Muscle layer of colon (tissue), 2 donors: ENCODE measurements around the gene TPSG1.
A peak's percentile ranks its signal among the peaks of the same experiment; 100 is the strongest.
"Not testable (repeated sequence)": the region's sequence is repeated elsewhere in the genome, so short reads cannot be mapped to it uniquely, and the experiment has no call there.

ENCODE experiments used
- H3K27ac ChIP-seq: one replicate; pipeline ENCODE4 v1.7.0; 2013; ENCODE audit warnings: low read depth, mild to moderate bottlenecking, low read length, moderate library complexity
- H3K27me3 ChIP-seq, 2 donors: one replicate each; pipeline ENCODE4 v1.7.0; 2013; ENCODE audit warnings: low read length in 2 of 2, mild to moderate bottlenecking in 2 of 2; ENCODE audit not compliant: insufficient read depth in 2 of 2, control insufficient read depth in 1 of 2
- H3K36me3 ChIP-seq: one replicate; pipeline ENCODE4 v1.7.0; 2013; ENCODE audit warnings: mild to moderate bottlenecking, low read length; ENCODE audit not compliant: insufficient read depth
- H3K4me1 ChIP-seq: one replicate; pipeline ENCODE4 v1.7.0; 2013; ENCODE audit warnings: mild to moderate bottlenecking, low read length; ENCODE audit not compliant: insufficient read depth
- H3K4me3 ChIP-seq, 2 donors: one replicate each; pipeline ENCODE4 v1.7.0; 2013; ENCODE audit warnings: low read length in 2 of 2, low read depth in 1 of 2, mild to moderate bottlenecking in 1 of 2, moderate library complexity in 1 of 2
- H3K9ac ChIP-seq: one replicate; pipeline ENCODE4 v1.7.0; 2013; ENCODE audit warnings: low read length
- H3K9me3 ChIP-seq: one replicate; pipeline ENCODE4 v1.7.0; 2013; ENCODE audit warnings: mild to moderate bottlenecking, low read length
- donor health status: abdominal sarcoma.
- donor health status: Adenocarcinoma of cecum.

The TPSG1 gene

DNA sequence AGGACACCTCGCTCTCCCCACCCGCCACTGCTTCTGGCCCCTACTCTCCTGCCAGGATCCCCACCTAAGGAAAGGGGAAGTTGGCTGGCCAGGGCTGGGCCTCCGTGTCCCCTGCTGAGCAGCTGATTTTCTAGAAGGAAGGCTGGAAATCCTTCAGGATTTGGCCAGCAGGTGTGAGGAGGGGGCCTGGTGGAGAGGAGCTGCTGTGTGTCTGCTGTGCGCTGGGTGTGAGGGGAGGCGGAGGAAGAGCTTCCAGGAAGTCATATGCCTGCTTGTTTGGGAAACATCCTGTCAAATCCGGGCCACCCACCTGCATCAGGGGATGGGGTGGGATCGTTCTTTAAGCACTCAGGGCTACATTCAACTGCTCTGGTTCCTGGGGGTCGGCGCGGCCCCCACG, 28.6 kb downstream of the TPSG1 start:
- H3K27me3 ChIP-seq, result no peaks in the 10 kb centered on the region
- H3K4me3 ChIP-seq, result no peak overlapping the region
- no peak overlapping the region for H3K27ac ChIP-seq
- no peaks in the 10 kb centered on the region for H3K9me3 ChIP-seq
- no peak overlapping the region for H3K9ac ChIP-seq
- H3K4me1 ChIP-seq, result peaks cover 25% of the 10 kb centered on the region
- peaks cover 8% of the 10 kb centered on the region for H3K36me3 ChIP-seq

DNA sequence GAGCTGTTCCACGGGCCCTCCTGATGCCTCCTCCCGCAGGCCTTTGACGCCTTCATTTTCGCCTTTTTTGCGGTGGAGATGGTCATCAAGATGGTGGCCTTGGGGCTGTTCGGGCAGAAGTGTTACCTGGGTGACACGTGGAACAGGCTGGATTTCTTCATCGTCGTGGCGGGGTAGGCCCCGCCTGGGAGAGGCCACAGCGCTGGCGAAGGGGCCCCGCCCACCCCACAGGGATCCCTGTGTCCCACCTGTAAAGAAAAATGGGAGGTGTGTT, 29.7 kb downstream of the TPSG1 start:
- Histone ChIP-seq H3K9me3 (no peaks in the 10 kb centered on the region), H3K4me3 (no peak overlapping the region), H3K4me1 (peaks cover 25% of the 10 kb centered on the region), H3K27me3 (no peaks in the 10 kb centered on the region), H3K27ac (no peak overlapping the region), H3K36me3 (peaks cover 4% of the 10 kb centered on the region), H3K9ac (no peak overlapping the region)

DNA sequence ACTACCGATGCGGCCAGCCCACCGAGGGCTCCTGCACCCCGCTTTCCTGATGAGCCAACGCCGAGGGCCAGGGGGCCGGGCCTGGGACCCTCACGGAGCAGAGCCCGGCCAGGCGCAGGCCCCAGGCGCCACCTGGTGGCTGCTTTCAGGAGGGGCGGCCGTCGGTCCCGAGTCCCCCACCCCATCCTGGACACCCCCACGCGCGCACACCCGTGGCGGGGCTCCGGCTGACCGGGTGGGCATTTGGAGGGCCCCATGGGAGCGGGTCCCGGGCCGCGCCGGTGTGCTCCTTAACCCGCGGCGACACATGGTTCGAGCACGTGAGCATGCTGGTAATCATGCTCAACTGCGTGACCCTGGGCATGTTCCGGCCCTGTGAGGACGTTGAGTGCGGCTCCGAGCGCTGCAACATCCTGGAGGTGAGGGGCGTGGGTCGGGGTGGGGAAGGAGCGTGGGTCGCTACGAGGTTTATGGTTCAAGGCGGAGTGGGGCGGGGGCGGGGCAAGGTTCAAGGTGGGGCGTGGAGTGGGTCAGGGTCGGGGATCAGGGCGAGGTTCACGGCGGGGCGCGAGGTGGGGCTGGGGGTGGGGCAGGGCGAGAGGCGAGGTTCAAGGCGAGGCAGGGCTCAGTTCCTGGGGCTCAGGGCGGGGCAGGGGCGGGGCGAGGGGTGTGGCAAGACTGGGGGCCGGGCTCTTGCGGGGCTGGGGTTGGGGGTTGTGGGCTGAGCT, 30.2 kb downstream of the TPSG1 start:
- H3K27ac ChIP-seq, result no peak overlapping the region
- H3K27me3 ChIP-seq, result no peaks in the 10 kb centered on the region
- no peaks in the 10 kb centered on the region for H3K36me3 ChIP-seq
- no peak overlapping the region for H3K4me3 ChIP-seq
- no peak overlapping the region for H3K9ac ChIP-seq
- no peaks in the 10 kb centered on the region for H3K9me3 ChIP-seq
- peaks cover 25% of the 10 kb centered on the region for H3K4me1 ChIP-seq

DNA sequence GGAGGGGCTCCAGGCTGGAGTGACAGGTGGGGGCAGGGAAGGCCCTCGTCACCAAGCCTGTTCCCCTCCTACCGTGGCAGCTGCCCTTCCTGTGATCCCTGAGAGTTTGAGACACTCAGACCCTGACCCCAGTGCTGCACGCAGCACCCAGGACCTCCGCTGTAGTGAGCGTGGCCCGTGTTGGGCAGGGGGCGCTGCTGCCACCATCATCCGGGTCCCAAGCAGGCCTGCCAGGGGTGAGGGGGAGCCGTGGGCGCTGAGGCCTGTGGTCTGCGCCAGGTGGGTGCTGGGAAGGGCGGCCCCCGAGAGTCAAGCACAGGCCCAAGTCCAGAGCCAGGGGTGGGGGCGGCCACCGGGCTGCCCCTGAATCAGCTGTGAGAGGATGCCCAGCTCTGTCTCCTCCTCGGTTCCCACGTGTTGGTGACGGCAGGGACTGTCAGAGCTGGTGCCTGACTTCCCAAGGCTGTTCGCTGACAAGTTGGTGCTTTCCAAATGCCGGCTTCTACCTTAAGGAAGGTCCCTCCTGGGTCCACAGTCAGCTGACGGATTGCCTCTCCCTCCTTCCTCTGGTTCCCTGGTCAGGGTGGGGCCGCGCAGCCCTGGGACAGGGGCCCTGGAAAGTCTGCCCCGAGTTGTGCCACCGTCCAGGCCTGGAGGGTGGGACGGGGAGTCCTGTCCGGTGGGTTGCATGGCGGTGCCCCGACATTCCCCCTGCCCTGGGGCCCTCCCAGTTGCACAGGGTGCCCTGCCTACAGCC, 31.1 kb downstream of the TPSG1 start:
- Histone ChIP-seq H3K36me3 (no peaks in the 10 kb centered on the region), H3K9ac (no peak overlapping the region), H3K4me3 (no peak overlapping the region), H3K9me3 (no peaks in the 10 kb centered on the region), H3K27me3 (no peaks in the 10 kb centered on the region), H3K27ac (peak overlapping the region; percentile 72), H3K4me1 (peaks cover 25% of the 10 kb centered on the region)

DNA sequence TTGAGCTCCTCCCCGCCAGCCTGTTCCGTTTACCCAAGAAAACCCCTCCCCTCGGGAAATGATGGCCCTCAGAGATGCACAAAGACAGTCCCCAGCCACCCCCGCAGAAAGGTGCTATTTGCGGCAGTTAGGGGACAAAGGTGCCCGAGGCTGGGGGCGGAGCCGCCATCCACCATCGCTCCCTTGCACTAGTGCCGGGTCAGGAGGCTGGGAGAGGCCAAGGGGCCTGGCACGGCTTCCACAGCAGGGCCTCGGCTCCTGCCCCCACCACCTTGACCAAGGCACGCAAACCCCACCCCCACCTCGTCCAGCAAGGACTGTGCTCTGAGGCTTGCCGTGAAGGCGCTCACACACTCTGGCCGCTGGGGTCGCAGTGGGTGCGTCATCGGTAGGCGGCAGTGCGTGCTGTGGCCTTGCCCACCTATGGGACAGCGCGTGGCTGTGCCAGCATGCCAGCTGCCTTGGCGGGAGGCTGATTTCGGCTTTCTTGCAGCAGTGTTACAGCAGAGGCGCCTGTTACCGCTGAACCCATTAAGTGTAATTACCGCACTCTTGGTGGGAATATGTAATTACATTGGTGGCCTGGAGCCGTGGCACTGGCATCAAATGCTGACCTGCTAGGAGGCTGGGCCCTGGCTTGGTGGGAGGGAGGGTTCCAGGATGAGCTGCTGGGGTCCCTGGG, 31.8 kb downstream of the TPSG1 start:
- no peaks in the 10 kb centered on the region for H3K36me3 ChIP-seq
- no peaks in the 10 kb centered on the region for H3K27me3 ChIP-seq
- H3K4me3 ChIP-seq, result no peak overlapping the region
- H3K4me1 ChIP-seq, result peaks cover 25% of the 10 kb centered on the region
- peak overlapping the region; percentile 68 for H3K27ac ChIP-seq
- H3K9me3 ChIP-seq, result no peaks in the 10 kb centered on the region
- no peak overlapping the region for H3K9ac ChIP-seq

DNA sequence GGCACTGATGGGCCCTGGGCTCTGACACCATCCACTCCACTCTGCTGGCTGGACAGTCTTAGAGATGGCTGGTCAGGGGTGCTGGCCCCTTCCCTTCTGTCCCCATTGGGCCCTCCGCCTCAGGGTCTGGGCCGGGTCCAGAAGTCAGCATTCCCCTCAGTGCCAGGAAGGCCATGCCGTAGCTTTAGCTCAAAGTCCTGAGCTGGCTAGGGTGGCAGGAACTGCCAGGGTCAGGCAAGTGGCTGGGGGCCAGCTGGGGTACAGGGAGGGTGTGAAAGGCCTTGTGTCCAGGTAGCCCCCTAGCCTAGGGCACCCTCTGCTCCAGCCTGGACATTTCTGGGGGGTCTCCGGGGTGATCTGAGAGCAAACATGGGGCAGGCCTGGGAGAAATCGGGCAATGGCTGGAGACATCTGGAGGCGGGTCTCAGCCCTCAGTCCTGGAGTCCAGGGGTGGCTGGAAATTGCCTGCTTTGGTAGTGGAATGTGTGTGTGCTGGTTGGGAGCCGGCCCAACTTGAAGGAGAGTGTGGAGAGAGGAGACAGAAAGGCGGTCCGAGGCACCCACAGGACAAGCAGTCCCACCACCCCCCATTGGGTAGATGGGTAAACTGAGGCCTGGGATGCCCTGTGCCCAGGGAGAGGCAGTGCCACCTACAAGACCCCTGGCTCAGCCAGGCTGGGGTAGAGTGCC, 32.5 kb downstream of the TPSG1 start:
- no peaks in the 10 kb centered on the region for H3K27me3 ChIP-seq
- H3K4me3 ChIP-seq, result no peak overlapping the region
- peak overlapping the region; percentile 68 for H3K27ac ChIP-seq
- no peak overlapping the region for H3K9ac ChIP-seq
- H3K4me1 ChIP-seq, result peaks cover 25% of the 10 kb centered on the region
- H3K36me3 ChIP-seq, result no peaks in the 10 kb centered on the region
- H3K9me3 ChIP-seq, result no peaks in the 10 kb centered on the region

DNA sequence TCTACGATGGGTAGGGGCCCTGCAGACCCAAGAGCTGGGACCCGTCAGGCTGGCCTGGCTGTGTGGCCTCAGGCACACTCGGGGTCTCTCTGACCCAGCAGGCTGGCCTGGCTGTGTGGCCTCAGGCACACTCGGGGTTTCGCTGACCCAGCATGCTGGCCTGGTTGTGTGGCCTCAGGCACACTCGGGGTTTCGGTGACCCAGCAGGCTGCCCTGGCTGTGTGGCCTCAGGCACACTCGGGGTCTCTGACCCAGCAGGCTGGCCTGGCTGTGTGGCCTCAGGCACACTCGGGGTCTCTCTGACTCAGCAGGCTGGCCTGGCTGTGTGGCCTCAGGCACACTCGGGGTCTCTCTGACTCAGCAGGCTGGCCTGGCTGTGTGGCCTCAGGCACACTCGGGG, 34.3 kb downstream of the TPSG1 start:
- H3K9ac ChIP-seq, H3K9me3 ChIP-seq, H3K4me3 ChIP-seq, H3K36me3 ChIP-seq, H3K27me3 ChIP-seq, H3K27ac ChIP-seq: not testable (repeated sequence)
- peaks cover 25% of the 10 kb centered on the region for H3K4me1 ChIP-seq

DNA sequence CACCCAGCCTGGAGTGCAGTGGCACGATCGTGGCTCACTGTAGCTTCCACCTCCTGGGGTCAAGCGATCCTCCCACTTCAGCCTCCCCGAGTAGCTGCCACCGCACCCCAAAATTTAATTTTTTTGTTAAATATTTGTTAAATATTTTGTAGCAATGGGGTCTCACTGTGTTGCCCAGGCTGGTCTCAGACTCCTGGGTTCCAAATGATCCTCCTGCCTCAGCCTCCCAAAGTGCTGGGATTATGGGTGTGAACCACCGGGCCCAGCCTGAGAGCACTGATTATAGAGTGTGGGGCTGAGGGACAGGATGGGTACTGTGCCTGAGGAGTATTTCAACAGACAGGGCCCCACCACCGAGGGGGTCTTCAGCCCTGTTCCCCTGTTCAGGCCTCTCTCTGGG, 35.6 kb downstream of the TPSG1 start:
- Histone ChIP-seq H3K27me3 (no peaks in the 10 kb centered on the region), H3K27ac (no peak overlapping the region), H3K4me1 (peaks cover 33% of the 10 kb centered on the region), H3K36me3 (peaks cover 3% of the 10 kb centered on the region), H3K9ac (no peak overlapping the region), H3K4me3 (no peak overlapping the region), H3K9me3 (no peaks in the 10 kb centered on the region)

DNA sequence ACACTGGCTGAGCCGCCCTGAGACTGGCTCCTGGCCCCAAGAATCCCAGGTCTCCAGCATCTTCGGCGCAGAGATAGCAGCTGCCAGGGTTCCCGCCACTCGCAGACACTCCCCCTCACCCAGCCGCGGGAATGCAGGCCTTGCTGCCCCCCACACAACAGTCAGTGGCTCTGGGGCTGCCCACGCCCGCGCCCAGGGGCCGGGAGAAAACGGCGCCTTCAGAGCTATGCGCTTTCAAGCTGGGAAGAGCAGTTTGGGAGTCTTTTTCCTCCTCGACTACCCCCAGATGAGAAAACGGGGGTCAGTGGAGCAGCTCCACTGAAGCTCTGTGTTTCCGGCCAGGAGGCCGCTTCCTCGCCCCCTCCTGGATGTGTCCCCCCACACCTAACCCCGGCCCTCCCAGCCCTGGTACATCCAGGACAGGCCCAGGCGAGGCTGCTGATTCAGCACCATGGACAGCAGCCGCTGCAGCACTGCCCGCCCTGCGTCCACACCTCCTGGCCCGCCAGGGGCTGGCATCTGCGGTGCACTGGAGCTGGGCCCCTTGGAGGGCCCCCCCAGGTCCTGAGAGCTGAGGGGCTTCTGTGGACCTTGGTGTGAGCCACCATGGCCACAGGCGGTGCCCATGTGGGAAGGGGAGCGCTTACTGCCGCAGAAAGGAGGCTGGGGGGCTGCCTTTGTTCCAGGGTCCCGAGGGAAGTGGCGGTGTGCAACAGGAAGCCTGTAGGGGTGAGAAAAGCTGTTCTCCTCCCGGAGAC, 36.5 kb downstream of the TPSG1 start:
- no peak overlapping the region for H3K4me3 ChIP-seq
- H3K36me3 ChIP-seq, result peaks cover 3% of the 10 kb centered on the region
- no peak overlapping the region for H3K27ac ChIP-seq
- H3K9me3 ChIP-seq, result no peaks in the 10 kb centered on the region
- H3K9ac ChIP-seq, result no peak overlapping the region
- no peaks in the 10 kb centered on the region for H3K27me3 ChIP-seq
- peaks cover 33% of the 10 kb centered on the region for H3K4me1 ChIP-seq

DNA sequence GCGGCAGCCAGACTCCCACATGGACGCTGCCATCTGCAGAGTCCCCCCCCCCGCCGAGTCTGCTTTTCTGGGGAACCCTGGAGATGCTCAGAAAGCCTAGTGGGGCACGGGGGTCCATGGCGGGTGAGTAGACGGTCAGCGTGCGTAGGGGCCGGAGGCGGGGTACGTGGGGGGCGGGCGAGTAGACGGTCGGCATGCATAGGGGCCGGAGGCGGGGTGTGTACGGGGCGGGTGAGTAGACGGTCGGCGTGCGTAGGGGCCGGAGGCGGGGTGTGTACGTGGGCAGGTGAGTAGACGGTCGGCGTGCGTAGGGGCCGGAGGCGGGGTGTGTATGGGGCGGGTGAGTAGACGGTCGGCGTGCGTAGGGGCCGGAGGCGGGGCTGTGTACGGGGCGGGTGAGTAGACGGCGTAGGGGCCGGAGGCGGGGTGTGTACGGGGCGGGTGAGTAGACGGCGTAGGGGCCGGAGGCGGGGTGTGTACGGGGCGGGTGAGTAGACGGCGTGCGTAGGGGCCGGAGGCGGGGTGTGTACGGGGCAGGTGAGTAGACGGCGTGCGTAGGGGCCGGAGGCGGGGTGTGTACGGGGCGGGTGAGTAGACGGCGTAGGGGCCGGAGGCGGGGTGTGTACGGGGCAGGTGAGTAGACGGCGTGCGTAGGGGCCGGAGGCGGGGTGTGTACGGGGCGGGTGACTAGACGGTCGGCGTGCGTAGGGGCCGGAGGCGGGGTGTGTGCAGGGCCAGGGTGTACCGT, 39.4 kb downstream of the TPSG1 start:
- H3K4me1 ChIP-seq, result peaks cover 45% of the 10 kb centered on the region
- peak overlapping the region; percentile 7 for H3K27ac ChIP-seq
- H3K9me3 ChIP-seq, H3K36me3 ChIP-seq, H3K4me3 ChIP-seq, H3K9ac ChIP-seq, H3K27me3 ChIP-seq: not testable (repeated sequence)
